Measurements from ENCODE around the gene TICAM2.
A peak's percentile ranks its signal among the peaks of the same experiment; 100 is the strongest.

Gene TICAM2

DNA sequence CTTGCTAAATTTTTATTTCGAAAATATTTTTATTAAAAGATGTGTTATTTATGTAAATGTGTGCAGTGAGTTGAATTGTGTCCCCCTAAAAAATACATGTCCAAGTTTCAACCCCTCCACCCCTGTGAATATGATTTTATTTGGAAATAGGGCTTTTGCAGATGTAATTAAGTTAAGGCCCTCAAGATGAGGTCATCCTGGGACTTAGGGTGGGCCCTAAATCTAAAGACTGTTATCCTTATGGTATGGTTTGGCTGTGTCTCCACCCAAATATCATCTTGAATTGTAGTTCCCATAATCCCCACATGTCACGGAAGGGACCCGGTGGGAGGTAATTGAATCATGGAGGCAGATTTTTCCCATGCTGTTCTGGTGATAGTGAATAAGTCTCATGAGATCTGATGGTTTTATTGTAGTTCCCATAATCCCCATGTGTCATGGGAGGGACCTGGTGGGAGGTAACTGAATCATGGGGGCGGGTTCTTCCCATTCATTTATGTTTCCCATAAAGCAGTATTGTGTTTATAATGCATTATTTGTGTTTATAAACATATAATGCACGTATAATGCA, 25.1 kb upstream of the TICAM2 start:
- Histone ChIP-seq H2AFZ (ENCODE audit: low read depth, low read length) (no peak overlapping the region), H3K4me3 (ENCODE audit: low read length) (no peak overlapping the region), H3K4me1 (ENCODE audit: low read length) (peaks cover 14% of the 10 kb centered on the region), H3K36me3 (replicated peaks; ENCODE audit: low read depth, low read length) (no peaks in the 10 kb centered on the region), H3K9me3 (ENCODE audit: insufficient read depth, low read length) (no peaks in the 10 kb centered on the region), H3K9ac (ENCODE audit: low read length) (no peak overlapping the region), H3K27me3 (ENCODE audit: low read depth, low read length) (peaks cover 19% of the 10 kb centered on the region), H4K20me1 (ENCODE audit: insufficient read depth, low read length) (peaks cover 17% of the 10 kb centered on the region), H3K4me2 (ENCODE audit: low read length) (peak overlapping the region; percentile 33; the same call in 1 of the 2 replicates), H3K79me2 (ENCODE audit: low read length) (peaks cover 35% of the 10 kb centered on the region), H3K27ac (ENCODE audit: low read length) (no peak overlapping the region)
- TF ChIP-seq, protein P1, sequence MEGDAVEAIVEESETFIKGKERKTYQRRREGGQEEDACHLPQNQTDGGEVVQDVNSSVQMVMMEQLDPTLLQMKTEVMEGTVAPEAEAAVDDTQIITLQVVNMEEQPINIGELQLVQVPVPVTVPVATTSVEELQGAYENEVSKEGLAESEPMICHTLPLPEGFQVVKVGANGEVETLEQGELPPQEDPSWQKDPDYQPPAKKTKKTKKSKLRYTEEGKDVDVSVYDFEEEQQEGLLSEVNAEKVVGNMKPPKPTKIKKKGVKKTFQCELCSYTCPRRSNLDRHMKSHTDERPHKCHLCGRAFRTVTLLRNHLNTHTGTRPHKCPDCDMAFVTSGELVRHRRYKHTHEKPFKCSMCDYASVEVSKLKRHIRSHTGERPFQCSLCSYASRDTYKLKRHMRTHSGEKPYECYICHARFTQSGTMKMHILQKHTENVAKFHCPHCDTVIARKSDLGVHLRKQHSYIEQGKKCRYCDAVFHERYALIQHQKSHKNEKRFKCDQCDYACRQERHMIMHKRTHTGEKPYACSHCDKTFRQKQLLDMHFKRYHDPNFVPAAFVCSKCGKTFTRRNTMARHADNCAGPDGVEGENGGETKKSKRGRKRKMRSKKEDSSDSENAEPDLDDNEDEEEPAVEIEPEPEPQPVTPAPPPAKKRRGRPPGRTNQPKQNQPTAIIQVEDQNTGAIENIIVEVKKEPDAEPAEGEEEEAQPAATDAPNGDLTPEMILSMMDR (IDR thresholded peaks at IDR 0.05; ENCODE audit: low read depth, low read length) = no peak
- no peak for TF ChIP-seq EZH2phosphoT487 (IDR thresholded peaks at IDR 0.05; ENCODE audit: low read depth)

DNA sequence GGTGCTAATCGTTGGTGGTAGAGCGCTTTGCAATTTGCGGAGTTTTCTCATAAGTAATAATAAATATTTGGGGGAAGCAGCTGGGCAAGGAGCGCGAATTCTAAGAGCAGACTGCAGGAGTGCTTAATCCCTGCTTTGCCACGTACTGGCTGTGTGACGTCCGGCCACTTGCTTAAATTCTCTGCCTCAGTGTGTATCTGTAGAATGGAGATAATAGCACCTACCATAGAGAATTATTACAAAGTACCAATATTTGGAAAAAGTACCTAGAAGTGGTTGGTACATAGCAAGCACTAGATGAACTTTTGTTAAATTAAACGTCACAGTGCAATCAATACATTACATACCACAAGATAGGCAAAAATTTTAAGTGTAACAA, 24.2 kb upstream of the TICAM2 start:
- peak overlapping the region; percentile 94 for H3K4me3 ChIP-seq (ENCODE audit: low read length)
- H3K27ac ChIP-seq (ENCODE audit: low read length) = peak overlapping the region; percentile 33; the same call in 1 of the 2 replicates
- peaks cover 12% of the 10 kb centered on the region for H3K27me3 ChIP-seq (ENCODE audit: low read depth, low read length)
- peak overlapping the region; percentile 96 for H2AFZ ChIP-seq (ENCODE audit: low read depth, low read length)
- H3K36me3 ChIP-seq (replicated peaks; ENCODE audit: low read depth, low read length) = no peaks in the 10 kb centered on the region
- peaks cover 25% of the 10 kb centered on the region for H4K20me1 ChIP-seq (ENCODE audit: insufficient read depth, low read length)
- H3K4me2 ChIP-seq (ENCODE audit: low read length) = peak overlapping the region; percentile 82
- TF ChIP-seq, protein P1 (IDR thresholded peaks at IDR 0.05; ENCODE audit: low read depth, low read length) = no peak
- TF ChIP-seq EZH2phosphoT487 (IDR thresholded peaks at IDR 0.05; ENCODE audit: low read depth) = no peak
- H3K79me2 ChIP-seq (ENCODE audit: low read length) = peaks cover 44% of the 10 kb centered on the region
- H3K9ac ChIP-seq (ENCODE audit: low read length) = peak overlapping the region; percentile 66
- peaks cover 14% of the 10 kb centered on the region for H3K4me1 ChIP-seq (ENCODE audit: low read length)
- no peaks in the 10 kb centered on the region for H3K9me3 ChIP-seq (ENCODE audit: insufficient read depth, low read length)

DNA sequence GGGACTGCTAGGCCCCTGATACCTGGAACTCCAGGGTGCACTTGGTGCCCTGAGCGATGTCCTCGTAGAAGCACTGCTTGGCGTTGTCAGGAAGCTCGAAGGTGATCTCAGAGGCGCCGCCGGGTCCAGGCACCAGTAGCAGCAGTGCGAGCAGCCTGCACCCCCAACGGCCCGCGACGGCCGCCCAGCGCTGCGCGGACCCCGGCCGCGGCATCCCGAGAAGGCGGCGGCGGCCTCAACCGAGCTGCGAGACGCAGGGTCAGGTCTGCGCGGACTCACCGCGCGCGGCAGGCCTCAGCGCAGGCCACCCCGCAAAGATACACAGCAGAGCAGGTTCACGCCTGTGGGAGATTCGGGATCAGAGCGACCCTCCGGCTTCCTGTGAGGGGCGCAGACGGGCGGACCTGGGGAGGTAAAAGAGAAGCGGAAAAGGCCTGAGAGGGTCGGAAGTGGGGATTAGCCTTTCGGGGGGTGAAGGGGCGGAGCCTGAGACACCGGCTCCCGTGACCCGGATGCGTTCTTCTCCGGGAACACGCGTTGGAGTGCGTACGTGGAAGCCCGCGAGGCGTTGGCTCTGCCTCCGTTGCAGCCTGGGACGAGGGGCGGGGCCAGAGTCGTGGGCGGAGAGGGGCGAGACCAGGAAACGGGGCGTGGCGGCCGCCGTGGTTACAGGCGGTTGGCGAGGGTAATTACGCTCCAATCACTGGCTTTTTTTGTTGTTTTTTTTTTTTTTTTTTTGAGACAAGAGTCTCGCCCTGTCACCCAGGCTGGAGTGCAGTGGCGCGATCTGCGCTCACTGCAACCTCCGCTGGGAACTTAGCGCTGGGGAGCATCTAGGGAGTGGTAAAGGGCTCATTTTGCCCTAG, 23.5 kb upstream of the TICAM2 start, which contains the start of gene TMED7:
TSS of gene TMED7 (minus strand) at position 458 of the 866 bp plus-strand sequence. CDS start at position 214, 244 bp downstream.
- no peak for TF ChIP-seq EZH2phosphoT487 (IDR thresholded peaks at IDR 0.05; ENCODE audit: low read depth)
- TF ChIP-seq, protein P1 (IDR thresholded peaks at IDR 0.05; ENCODE audit: low read depth, low read length) = no peak
- no peaks in the 10 kb centered on the region for H3K9me3 ChIP-seq (ENCODE audit: insufficient read depth, low read length)
- peaks cover 8% of the 10 kb centered on the region for H3K27me3 ChIP-seq (ENCODE audit: low read depth, low read length)
- peak within 1 kb of the TSS; percentile 82 for H3K4me2 ChIP-seq (ENCODE audit: low read length)
- H3K9ac ChIP-seq (ENCODE audit: low read length) = peak within 1 kb of the TSS; percentile 84
- H4K20me1 ChIP-seq (ENCODE audit: insufficient read depth, low read length) = peaks cover 31% of the 10 kb centered on the region
- peaks cover 50% of the 10 kb centered on the region for H3K79me2 ChIP-seq (ENCODE audit: low read length)
- H3K4me3 ChIP-seq (ENCODE audit: low read length) = peak within 1 kb of the TSS; percentile 94
- H2AFZ ChIP-seq (ENCODE audit: low read depth, low read length) = peak within 1 kb of the TSS; percentile 96
- peak within 1 kb of the TSS; percentile 62 for H3K27ac ChIP-seq (ENCODE audit: low read length)
- no peaks in the 10 kb centered on the region for H3K36me3 ChIP-seq (replicated peaks; ENCODE audit: low read depth, low read length)
- peaks cover 14% of the 10 kb centered on the region for H3K4me1 ChIP-seq (ENCODE audit: low read length)

DNA sequence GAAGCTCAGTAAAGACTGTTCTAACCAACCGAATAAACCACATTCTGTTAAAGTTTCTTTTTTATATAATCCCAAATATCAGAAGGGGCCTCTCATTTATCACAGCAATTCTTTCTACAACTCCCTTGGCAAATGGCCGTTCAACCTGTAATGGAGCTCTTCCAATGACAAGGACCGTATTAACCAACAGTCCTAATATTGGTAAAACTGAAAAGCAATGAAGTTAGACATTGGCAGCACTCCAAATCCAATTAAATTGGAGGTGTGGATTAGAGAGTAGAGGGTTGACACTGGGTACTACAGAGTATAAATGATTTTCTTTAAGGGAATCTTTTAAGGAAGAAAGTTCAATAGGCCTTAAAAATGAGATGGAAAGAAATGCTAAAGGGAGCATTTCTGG, 22.7 kb upstream of the TICAM2 start:
- peaks cover 31% of the 10 kb centered on the region for H4K20me1 ChIP-seq (ENCODE audit: insufficient read depth, low read length)
- peak overlapping the region; percentile 63 for H3K4me2 ChIP-seq (ENCODE audit: low read length)
- peak overlapping the region; percentile 84 for H3K9ac ChIP-seq (ENCODE audit: low read length)
- H3K27ac ChIP-seq (ENCODE audit: low read length) = no peak overlapping the region
- H3K9me3 ChIP-seq (ENCODE audit: insufficient read depth, low read length) = no peaks in the 10 kb centered on the region
- H3K4me3 ChIP-seq (ENCODE audit: low read length) = peak overlapping the region; percentile 94
- no peak overlapping the region for H2AFZ ChIP-seq (ENCODE audit: low read depth, low read length)
- H3K27me3 ChIP-seq (ENCODE audit: low read depth, low read length) = peaks cover 5% of the 10 kb centered on the region
- H3K36me3 ChIP-seq (replicated peaks; ENCODE audit: low read depth, low read length) = peaks cover 6% of the 10 kb centered on the region
- peaks cover 50% of the 10 kb centered on the region for H3K79me2 ChIP-seq (ENCODE audit: low read length)
- H3K4me1 ChIP-seq (ENCODE audit: low read length) = peaks cover 14% of the 10 kb centered on the region
- TF ChIP-seq, protein P1 (IDR thresholded peaks at IDR 0.05; ENCODE audit: low read depth, low read length) = no peak
- TF ChIP-seq EZH2phosphoT487 (IDR thresholded peaks at IDR 0.05; ENCODE audit: low read depth) = no peak
